Measurements from ENCODE around the gene KRTAP4-11.
"Not testable (repeated sequence)": the region's sequence is repeated elsewhere in the genome, so short reads cannot be mapped to it uniquely, and the experiment has no call there.

GRCh38 chr17:41139865-41140264 lies 21.7 kb upstream of the KRTAP4-11 start:
- TF ChIP-seq CTCF, EZH2phosphoT487, EZH2 (IDR thresholded peaks at IDR 0.05): not testable (repeated sequence)
